Measurements from ENCODE around the gene LYL1. TPM values are rescaled to one million over a fixed set of nuclear protein-coding genes. Genes with fewer than 3 reads are reported as not detected.

LYL1 gene
- total RNA-seq, 1 donor from 2014 or later: 0.50 TPM

DNA sequence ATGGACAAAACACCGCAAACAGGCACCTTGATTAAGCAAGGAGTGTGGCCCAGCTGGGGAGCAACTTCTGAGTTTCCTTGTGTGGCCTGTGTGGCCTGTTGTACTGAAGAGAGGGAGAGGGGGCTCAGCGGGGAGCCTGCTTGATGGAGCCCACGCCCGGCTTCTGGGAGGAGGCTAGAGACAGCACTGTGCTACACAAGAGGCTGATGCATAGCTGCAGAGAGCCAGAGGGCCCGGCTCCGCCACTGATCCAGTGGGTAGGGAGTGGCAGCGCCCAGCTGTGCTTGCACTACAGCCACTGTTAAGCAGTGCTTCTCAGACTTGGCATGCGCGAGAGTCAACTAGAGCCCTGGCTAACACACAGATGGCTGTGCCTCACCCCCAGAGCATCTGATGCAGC lies 19.0 kb downstream of the LYL1 start:
- TF ChIP-seq, protein P1, sequence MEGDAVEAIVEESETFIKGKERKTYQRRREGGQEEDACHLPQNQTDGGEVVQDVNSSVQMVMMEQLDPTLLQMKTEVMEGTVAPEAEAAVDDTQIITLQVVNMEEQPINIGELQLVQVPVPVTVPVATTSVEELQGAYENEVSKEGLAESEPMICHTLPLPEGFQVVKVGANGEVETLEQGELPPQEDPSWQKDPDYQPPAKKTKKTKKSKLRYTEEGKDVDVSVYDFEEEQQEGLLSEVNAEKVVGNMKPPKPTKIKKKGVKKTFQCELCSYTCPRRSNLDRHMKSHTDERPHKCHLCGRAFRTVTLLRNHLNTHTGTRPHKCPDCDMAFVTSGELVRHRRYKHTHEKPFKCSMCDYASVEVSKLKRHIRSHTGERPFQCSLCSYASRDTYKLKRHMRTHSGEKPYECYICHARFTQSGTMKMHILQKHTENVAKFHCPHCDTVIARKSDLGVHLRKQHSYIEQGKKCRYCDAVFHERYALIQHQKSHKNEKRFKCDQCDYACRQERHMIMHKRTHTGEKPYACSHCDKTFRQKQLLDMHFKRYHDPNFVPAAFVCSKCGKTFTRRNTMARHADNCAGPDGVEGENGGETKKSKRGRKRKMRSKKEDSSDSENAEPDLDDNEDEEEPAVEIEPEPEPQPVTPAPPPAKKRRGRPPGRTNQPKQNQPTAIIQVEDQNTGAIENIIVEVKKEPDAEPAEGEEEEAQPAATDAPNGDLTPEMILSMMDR (IDR thresholded peaks at IDR 0.05; ENCODE audit: unreplicated experiment): no peak
- H3K4me3 Mint-ChIP-seq (ENCODE audit: low read depth): no peak overlapping the region
- no peak overlapping the region for H3K27ac Mint-ChIP-seq
- peaks cover 4% of the 10 kb centered on the region for H3K4me1 Mint-ChIP-seq (ENCODE audit: low read depth)
- peaks cover 69% of the 10 kb centered on the region for H3K27me3 Mint-ChIP-seq
- no peaks in the 10 kb centered on the region for H3K9me3 Mint-ChIP-seq (ENCODE audit: low read depth)
- H3K36me3 Mint-ChIP-seq (ENCODE audit: insufficient read depth): no peaks in the 10 kb centered on the region
- DNase-seq (ENCODE audit: low spot score, unreplicated experiment): no peak

DNA sequence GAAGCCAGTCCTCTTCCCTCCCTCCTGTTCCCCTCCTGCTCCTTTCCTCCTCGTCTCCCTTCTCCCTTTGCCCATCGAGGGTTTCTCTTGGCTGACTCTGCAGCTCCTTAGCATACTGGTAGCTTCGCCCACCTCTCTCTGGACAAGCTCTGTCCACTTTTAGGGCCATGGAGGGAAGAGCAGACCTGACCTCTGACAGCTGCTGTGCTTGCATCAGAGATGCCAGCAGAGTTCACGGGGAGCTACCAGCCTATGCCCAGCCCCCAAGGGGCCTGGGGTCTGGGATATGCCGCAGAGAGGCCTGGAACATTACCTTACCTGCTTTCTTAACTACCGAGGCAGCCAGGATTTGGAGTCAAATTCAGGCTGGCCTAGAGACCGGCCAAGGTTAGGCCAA lies 19.7 kb downstream of the LYL1 start:
- peaks cover 67% of the 10 kb centered on the region for H3K27me3 Mint-ChIP-seq
- H3K4me1 Mint-ChIP-seq (ENCODE audit: low read depth): peaks cover 4% of the 10 kb centered on the region

DNA sequence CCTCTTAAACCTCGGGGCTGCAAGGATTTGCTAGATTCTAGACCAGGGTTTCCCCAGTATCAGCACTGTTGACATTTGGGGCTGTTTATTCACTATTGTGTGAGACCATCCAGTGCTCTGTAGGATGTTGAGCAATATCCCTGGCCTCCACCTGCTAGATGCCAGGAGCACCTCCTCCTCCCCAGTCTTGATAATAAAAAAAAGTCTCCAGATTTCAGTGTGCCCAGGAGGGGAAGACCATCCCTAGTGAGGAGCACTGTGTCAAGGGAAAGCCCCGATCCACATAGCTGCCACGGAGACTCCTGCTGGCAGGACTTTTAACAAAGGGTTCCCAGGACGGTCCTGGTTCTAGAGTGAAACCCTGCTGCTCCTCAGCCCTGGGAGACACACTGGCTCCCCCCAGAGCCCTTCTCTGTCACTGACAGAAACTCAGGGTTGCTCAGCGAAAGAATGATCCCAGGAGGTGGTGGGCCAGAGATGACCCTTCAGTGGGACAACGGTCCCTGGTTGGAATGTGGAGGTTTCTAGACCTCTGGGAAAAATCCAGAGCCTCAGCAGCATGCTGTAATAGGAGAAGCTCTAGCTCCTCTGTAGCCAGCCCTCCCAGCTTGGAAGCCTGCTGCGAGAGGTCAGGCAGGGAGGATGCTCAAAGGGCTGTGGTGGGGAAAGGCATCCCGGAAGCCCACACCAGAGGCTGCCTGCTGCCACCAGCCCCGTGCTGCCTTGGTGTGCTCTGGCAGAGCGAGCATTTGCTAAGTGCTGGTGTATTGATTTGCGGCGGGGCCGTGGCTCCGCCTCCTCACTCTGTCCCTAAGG lies 20.3 kb downstream of the LYL1 start:
- Mint-ChIP-seq H3K27me3 (peaks cover 70% of the 10 kb centered on the region), H3K27ac (no peak overlapping the region)

More for the DNA sequence above, 19.7 kb downstream of the LYL1 start:
- no peaks in the 10 kb centered on the region for H3K36me3 Mint-ChIP-seq (ENCODE audit: insufficient read depth)
- no peak overlapping the region for H3K27ac Mint-ChIP-seq
- TF ChIP-seq, protein P1 (IDR thresholded peaks at IDR 0.05; ENCODE audit: unreplicated experiment): no peak
- no peak for DNase-seq (ENCODE audit: low spot score, unreplicated experiment)
- no peak overlapping the region for H3K4me3 Mint-ChIP-seq (ENCODE audit: low read depth)
- no peaks in the 10 kb centered on the region for H3K9me3 Mint-ChIP-seq (ENCODE audit: low read depth)

DNA sequence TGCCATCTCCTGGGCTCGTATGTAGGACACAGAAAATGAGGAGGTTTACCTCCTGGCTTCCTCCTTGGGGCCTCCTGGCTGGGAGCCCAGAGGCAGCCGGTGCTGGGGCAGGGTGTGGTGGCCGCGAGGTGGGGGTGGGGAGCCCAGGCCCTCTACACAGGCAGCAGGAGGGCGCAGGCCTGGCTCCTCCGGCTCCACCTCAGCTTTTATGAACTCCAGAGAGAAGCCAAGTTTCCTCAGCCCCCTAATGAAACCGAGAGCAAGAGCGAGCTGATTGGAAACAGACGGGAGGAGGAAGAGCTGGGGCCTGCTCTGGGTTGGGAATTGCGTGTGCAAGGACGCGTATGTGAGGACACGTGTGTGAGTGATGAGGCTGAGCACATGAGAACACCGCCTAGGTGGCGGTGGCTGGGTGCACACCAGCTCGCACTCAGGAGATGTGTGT lies 23.1 kb downstream of the LYL1 start:
- H3K4me1 Mint-ChIP-seq (ENCODE audit: low read depth): peaks cover 4% of the 10 kb centered on the region
- no peak for DNase-seq (ENCODE audit: low spot score, unreplicated experiment)
- no peak overlapping the region for H3K27ac Mint-ChIP-seq
- no peaks in the 10 kb centered on the region for H3K9me3 Mint-ChIP-seq (ENCODE audit: low read depth)
- H3K27me3 Mint-ChIP-seq: peaks cover 67% of the 10 kb centered on the region
- H3K4me3 Mint-ChIP-seq (ENCODE audit: low read depth): no peak overlapping the region
- no peaks in the 10 kb centered on the region for H3K36me3 Mint-ChIP-seq (ENCODE audit: insufficient read depth)
- TF ChIP-seq, protein P1 (IDR thresholded peaks at IDR 0.05; ENCODE audit: unreplicated experiment): no peak

More for the DNA sequence above, 20.3 kb downstream of the LYL1 start:
- Mint-ChIP-seq H3K4me1 (ENCODE audit: low read depth) (peaks cover 4% of the 10 kb centered on the region), H3K9me3 (ENCODE audit: low read depth) (no peaks in the 10 kb centered on the region), H3K4me3 (ENCODE audit: low read depth) (no peak overlapping the region), H3K36me3 (ENCODE audit: insufficient read depth) (no peaks in the 10 kb centered on the region)
- DNase-seq (ENCODE audit: low spot score, unreplicated experiment): no peak
- TF ChIP-seq, protein P1 (IDR thresholded peaks at IDR 0.05; ENCODE audit: unreplicated experiment): no peak

DNA sequence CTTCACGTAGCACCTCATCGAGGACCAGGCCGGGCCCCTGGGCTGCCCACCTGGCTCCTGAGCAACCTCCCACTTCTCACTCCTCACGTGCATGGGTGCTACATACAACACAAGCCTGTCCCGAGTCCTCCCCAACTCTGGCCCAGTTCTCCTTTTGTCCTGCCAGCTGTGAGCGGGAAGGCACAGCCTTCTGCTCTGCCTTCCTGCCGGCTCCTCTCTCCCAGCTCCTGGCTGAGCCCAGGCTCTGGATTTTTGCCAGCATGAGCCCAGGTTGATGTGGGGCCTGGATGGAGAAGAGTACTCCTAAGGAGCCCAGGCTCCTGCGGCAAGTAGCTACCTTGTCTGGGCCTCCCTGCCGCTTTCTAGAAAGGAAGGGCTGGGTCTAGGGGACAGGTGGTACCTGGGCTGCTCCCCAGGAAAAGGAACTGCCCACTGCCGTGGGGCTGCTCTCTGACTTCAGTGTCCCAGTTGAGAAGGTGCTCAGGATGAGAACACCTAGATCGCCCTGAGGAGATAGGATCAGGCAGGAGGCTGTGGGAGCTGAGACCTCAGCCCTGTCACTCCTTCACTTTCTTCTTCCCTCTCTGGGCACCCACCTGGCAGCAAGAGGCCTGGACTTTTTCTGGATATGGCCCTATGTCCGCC lies 23.6 kb downstream of the LYL1 start:
- no peak overlapping the region for H3K27ac Mint-ChIP-seq
- H3K27me3 Mint-ChIP-seq: peaks cover 67% of the 10 kb centered on the region
- no peak for DNase-seq (ENCODE audit: low spot score, unreplicated experiment)
- no peak overlapping the region for H3K4me3 Mint-ChIP-seq (ENCODE audit: low read depth)
- H3K9me3 Mint-ChIP-seq (ENCODE audit: low read depth): no peaks in the 10 kb centered on the region
- no peaks in the 10 kb centered on the region for H3K36me3 Mint-ChIP-seq (ENCODE audit: insufficient read depth)
- TF ChIP-seq, protein P1 (IDR thresholded peaks at IDR 0.05; ENCODE audit: unreplicated experiment): no peak
- H3K4me1 Mint-ChIP-seq (ENCODE audit: low read depth): peaks cover 4% of the 10 kb centered on the region

Data from progenitor cell of endocrine pancreas (in vitro differentiated cells).